ENCODE data around the gene CHRNA10. TPM values are rescaled to one million over a fixed set of nuclear protein-coding genes. Genes with fewer than 3 reads are reported as not detected.

Gene CHRNA10
- total RNA-seq, 1 donor from 2014 or later: 0.20 TPM

DNA sequence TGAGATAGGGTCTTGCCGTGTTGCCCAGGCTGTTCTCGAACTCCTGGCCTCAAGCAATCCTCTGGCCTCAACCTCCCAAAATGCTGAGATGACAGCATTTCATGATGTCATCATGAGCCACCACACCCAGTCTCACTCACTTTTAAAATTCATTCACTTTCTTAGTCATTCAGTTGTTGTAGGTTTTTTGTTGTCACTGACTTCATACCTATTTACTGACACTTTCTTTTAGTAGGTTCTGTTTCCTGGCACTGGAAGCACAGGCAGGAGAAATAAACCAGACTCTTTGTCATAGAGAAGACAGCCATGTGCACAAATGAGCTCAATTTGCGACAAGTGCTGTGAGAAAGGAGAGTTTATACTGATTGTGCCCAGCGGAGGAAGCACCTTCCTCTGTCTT is 39.9 kb downstream of the CHRNA10 start:
- DNase-seq: no peak

GRCh38 chr11:3627291-3627690 is 43.9 kb downstream of the CHRNA10 start:
- DNase-seq: no peak

GRCh38 chr11:3626250-3626960 is 44.8 kb downstream of the CHRNA10 start:
- no peak for DNase-seq

GRCh38 chr11:3623767-3624458 is 47.3 kb downstream of the CHRNA10 start:
- no peak for DNase-seq

DNA sequence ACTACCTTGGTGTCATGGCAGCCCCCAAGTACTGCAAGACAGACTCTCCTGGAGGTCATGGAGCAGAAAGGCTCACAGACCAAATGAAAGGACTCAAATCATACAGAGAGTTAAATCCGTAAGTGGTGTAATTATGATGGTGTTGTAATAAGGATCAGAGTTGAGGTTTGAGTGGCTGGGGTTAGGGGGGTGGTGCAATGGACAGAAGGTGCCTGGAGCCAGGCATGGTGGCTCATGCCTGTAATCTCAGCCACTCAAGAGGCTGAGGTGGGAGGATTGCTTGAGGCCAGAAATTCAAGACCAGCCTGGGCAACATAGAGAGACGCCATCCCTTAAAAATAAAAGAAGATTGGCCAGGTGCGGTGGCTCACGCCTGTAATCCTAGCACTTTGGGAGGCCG is 48.1 kb downstream of the CHRNA10 start:
- no peak for DNase-seq

GRCh38 chr11:3622521-3622920 is 48.7 kb downstream of the CHRNA10 start:
- no peak for DNase-seq

DNA sequence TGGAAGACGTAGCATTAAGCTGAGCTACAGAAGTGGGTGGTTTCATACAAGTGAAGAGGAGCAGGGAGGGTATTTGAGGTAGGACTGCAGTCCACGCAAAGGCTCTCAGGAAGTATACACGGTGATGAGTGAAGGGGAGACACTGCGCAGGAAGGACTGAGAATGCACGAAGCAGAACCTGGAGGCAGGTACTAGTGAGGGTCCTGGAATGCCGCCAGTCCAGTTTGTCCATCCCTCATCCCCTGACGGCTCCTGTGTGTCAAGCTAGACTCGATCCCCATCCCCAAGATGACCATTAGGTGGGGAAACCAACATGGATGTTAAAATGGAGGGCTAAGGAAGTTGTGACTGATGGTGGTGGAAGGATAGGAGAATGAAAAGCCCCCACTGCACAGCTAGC is 53.2 kb downstream of the CHRNA10 start:
- DNase-seq: no peak

DNA sequence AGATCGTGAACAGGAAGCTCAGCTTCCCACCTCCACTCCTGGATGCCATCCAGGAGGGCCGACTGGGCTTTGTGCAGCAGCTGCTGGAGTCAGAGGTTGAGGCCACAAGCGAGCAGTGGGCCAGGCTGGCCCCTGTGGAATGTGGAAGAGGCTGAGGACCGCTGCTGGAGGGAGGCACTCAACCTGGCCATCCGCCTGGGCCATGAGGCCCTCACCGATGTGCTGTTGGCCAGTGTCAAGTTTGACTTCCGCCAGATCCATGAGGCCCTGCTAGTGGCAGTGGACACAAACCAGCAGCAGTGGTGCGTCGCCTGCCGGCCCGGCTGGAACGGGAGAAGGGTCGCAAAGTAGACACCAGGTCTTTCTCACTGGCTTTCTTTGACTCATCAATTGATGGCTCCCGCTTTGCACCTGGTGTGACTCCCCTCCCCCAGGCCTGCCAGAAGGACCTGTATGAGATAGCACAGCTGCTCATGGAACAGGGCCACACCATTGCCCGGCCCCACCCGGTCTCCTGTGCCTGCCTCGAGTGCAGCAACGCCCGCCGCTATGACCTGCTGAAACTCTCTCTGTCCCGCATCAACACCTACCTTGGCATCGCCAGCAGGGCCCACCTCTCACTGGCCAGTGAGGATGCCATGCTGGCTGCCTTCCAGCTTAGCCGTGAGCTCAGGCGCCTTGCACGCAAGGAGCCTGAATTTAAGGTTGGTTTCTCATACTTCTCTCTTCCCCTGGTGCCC is 54.3 kb downstream of the CHRNA10 start:
- DNase-seq: no peak

DNA sequence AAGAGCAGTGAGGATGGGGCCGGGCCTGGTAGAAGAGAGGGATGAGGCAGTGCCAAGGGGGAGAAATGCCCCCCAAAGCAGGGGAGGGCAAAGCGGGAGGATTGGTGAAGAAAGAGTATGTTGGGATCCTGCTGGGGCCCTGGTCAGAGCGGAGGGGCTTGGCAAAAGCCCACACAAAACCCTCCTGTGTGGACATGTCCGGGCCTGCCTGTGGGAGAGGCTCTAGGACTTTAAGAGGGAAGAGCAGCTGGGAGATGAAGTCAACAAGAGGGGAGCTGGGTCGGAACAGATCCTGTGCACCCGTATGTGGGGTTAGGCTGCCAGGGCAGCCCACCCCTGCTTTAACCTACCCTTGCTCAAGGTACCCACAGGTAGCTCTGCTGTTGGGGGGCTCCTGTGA is 55.2 kb downstream of the CHRNA10 start:
- DNase-seq: no peak

Small RNAs within 50 kb of the gene (small RNA-seq; reads per million reads assigned to genes)
- not detected for gene RF00019 (ENCODE audit: low replicate concordance)
- gene RNU6-1143P (ENCODE audit: low replicate concordance): not detected

Other genes starting within 250 kb of the CHRNA10 start
- gene ART5, start 29.4 kb downstream of the CHRNA10 start, total RNA-seq: 1.7 TPM
- gene ART1, start 26.3 kb downstream of the CHRNA10 start, total RNA-seq: 0.20 TPM
- gene NUP98, start 126.2 kb upstream of the CHRNA10 start, total RNA-seq: 85.3 TPM
- gene PGAP2, start 137.2 kb upstream of the CHRNA10 start, total RNA-seq: 18.8 TPM
- 7.6 TPM for gene RHOG, start 169.6 kb upstream of the CHRNA10 start, total RNA-seq
- gene STIM1, start 184.3 kb upstream of the CHRNA10 start, total RNA-seq: 30.8 TPM